Mucosa of descending colon (tissue), 3 donors: ENCODE data around the gene SKP2. TPM values are rescaled to one million over a fixed set of nuclear protein-coding genes. Genes with fewer than 3 reads are reported as not detected.
A peak's percentile ranks its signal among the peaks of the same experiment; 100 is the strongest.

Source experiments
- ATAC-seq: fragments of 200-7000 bp; cut with Tn5 transposase; one replicate; pipeline ENCODE4 v1.9.1; 2020; ENCODE audit warnings: mild to moderate bottlenecking, moderate library complexity
- DNase-seq, 3 donors: peaks; one replicate each; pipeline ENCODE4 v3.0.0-alpha.2; 2020
- H3K36me3 ChIP-seq: fragments of 200-600 bp; one replicate; pipeline ENCODE4 v1.8.0; 2021; ENCODE audit warnings: low read depth, mild to moderate bottlenecking
- H3K4me1 ChIP-seq: fragments of 200-600 bp; one replicate; pipeline ENCODE4 v1.8.0; 2021; ENCODE audit warnings: low read depth, mild to moderate bottlenecking
- H3K4me3 ChIP-seq: fragments of 200-600 bp; one replicate; pipeline ENCODE4 v1.8.0; 2021; ENCODE audit warnings: mild to moderate bottlenecking
- H3K9me3 ChIP-seq: fragments of 200-600 bp; one replicate; pipeline ENCODE4 v1.8.0; 2021; ENCODE audit warnings: mild to moderate bottlenecking
- intact Hi-C, 2 donors: fragments of 100-400 bp; cut with DNase I in 1 of 2; cut with micrococcal nuclease in 1 of 2; formaldehyde crosslinking; loops; one replicate each; pipeline versions ENCODE4 v1.11.0 to v1.11.1; 2022; cut with DNase I, micrococcal nuclease
- total RNA-seq, 3 donors: library from RNA; stranded (reverse); fragmentation: NEBNext Ultra II Directional in 2 of 3; extraction: Animal tissue kit (Norgen Biotek cat#: 25700) in 2 of 3; gene quantifications; one replicate each; pipeline versions ENCODE4 v1.2.1 to v1.2.4, GENCODE V29; 2021 to 2023
- TF ChIP-seq, protein P1 (sequence below): fragments of 200-600 bp; IDR thresholded peaks from one replicate; pipeline ENCODE4 v1.8.0; 2022; ENCODE audit warnings: antibody characterized with exemption, mild to moderate bottlenecking
- donor health status: DM: no; HTN: no; CAD: no; lungs with moderate emphysema.
- donor health status: DM: no; HTN: no; CAD: no.
- donor health status: DM: no; HTN: yes; CAD: no.

SKP2 gene
- total RNA-seq, 3 donors from 2014 or later, result 11.6 to 24.2 (median 16.5) TPM

DNA sequence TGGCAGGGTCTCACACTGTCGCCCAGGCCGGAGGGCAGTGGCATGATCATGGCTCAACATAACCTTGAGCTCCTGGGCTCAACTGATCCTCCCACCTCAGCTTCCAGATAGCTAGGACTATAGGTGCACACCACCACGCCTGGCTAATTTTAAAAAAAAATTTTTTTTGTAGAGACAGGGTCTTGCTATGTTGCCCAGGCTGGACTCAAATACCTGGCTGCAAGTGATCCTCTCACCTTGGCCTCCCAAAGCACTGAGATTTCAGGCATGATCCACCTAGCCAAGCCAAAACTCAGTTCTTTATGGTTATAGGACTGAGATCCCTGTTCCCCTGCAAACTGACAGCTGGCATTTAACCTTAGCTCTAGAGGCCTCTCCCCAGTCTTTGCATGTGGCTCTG lies 5.5 kb upstream of the SKP2 start:
- TF ChIP-seq, protein P1, sequence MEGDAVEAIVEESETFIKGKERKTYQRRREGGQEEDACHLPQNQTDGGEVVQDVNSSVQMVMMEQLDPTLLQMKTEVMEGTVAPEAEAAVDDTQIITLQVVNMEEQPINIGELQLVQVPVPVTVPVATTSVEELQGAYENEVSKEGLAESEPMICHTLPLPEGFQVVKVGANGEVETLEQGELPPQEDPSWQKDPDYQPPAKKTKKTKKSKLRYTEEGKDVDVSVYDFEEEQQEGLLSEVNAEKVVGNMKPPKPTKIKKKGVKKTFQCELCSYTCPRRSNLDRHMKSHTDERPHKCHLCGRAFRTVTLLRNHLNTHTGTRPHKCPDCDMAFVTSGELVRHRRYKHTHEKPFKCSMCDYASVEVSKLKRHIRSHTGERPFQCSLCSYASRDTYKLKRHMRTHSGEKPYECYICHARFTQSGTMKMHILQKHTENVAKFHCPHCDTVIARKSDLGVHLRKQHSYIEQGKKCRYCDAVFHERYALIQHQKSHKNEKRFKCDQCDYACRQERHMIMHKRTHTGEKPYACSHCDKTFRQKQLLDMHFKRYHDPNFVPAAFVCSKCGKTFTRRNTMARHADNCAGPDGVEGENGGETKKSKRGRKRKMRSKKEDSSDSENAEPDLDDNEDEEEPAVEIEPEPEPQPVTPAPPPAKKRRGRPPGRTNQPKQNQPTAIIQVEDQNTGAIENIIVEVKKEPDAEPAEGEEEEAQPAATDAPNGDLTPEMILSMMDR, result no peak
- ATAC-seq (no peak), DNase-seq (no peak)
- H3K9me3 ChIP-seq, result no peaks in the 10 kb centered on the region
- H3K4me3 ChIP-seq, result no peak overlapping the region
- peaks cover 7% of the 10 kb centered on the region for H3K4me1 ChIP-seq
- intact Hi-C loops, result no loop called here
- H3K36me3 ChIP-seq, result no peaks in the 10 kb centered on the region

GRCh38 chr5:36147681-36148080 lies 4.2 kb upstream of the SKP2 start:
- intact Hi-C loops, result no loop called here
- DNase-seq, result no peak
- Histone ChIP-seq H3K4me1 (peaks cover 10% of the 10 kb centered on the region), H3K4me3 (no peak overlapping the region), H3K9me3 (no peaks in the 10 kb centered on the region), H3K36me3 (no peaks in the 10 kb centered on the region)
- TF ChIP-seq, protein P1, result no peak
- ATAC-seq, result no peak

GRCh38 chr5:36150676-36151433 lies 1.1 kb upstream of the SKP2 start:
- peak overlapping the region; percentile 77 for H3K4me3 ChIP-seq
- DNase-seq (peak; percentile 38 to 69 (median 46)), ATAC-seq (peak; percentile 37)
- peaks cover 13% of the 10 kb centered on the region for H3K4me1 ChIP-seq
- TF ChIP-seq, protein P1, result no peak
- H3K36me3 ChIP-seq, result no peaks in the 10 kb centered on the region
- intact Hi-C loops, result no loop called here
- no peaks in the 10 kb centered on the region for H3K9me3 ChIP-seq

- DNase-seq, result peak in 2 of 3 donors; percentile 7 to 38
- H3K9me3 ChIP-seq, result no peaks in the 10 kb centered on the region
- TF ChIP-seq, protein P1, result no peak
- ATAC-seq, result no peak
- H3K4me1 ChIP-seq, result peaks cover 13% of the 10 kb centered on the region
- intact Hi-C loops, result no loop called here
- peak overlapping the region; percentile 77 for H3K4me3 ChIP-seq
- H3K36me3 ChIP-seq, result no peaks in the 10 kb centered on the region
Observed at GRCh38 chr5:36152324-36153297, 700 bp downstream of the SKP2 start.

- peaks cover 13% of the 10 kb centered on the region for H3K4me1 ChIP-seq
- H3K4me3 ChIP-seq, result no peak overlapping the region
- intact Hi-C loops, result no loop called here
- H3K36me3 ChIP-seq, result no peaks in the 10 kb centered on the region
- ATAC-seq (no peak), DNase-seq (no peak)
- TF ChIP-seq, protein P1, result no peak
- no peaks in the 10 kb centered on the region for H3K9me3 ChIP-seq
Observed at GRCh38 chr5:36153298-36153677, 1.4 kb downstream of the SKP2 start.
